ENCODE measurements around the gene RER1. TPM values are rescaled to one million over a fixed set of nuclear protein-coding genes. Genes with fewer than 3 reads are reported as not detected.

Gene RER1
- total RNA-seq, 1 donor from 2014 or later = 118 TPM

GRCh38 chr1:2392686-2393085 lies 1.0 kb downstream of the RER1 start:
- TF ChIP-seq, protein P1, sequence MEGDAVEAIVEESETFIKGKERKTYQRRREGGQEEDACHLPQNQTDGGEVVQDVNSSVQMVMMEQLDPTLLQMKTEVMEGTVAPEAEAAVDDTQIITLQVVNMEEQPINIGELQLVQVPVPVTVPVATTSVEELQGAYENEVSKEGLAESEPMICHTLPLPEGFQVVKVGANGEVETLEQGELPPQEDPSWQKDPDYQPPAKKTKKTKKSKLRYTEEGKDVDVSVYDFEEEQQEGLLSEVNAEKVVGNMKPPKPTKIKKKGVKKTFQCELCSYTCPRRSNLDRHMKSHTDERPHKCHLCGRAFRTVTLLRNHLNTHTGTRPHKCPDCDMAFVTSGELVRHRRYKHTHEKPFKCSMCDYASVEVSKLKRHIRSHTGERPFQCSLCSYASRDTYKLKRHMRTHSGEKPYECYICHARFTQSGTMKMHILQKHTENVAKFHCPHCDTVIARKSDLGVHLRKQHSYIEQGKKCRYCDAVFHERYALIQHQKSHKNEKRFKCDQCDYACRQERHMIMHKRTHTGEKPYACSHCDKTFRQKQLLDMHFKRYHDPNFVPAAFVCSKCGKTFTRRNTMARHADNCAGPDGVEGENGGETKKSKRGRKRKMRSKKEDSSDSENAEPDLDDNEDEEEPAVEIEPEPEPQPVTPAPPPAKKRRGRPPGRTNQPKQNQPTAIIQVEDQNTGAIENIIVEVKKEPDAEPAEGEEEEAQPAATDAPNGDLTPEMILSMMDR (IDR thresholded peaks at IDR 0.05) = no peak
- Histone ChIP-seq H3K36me3 (peaks cover 28% of the 10 kb centered on the region), H3K9me3 (no peaks in the 10 kb centered on the region), H3K27ac (peak overlapping the region; percentile 82), H3K27me3 (no peaks in the 10 kb centered on the region), H3K4me3 (peak overlapping the region; percentile 96), H3K4me1 (peaks cover 23% of the 10 kb centered on the region)
- intact Hi-C loops (cut with DNase I) = no loop called here
- DNase-seq (no peak), ATAC-seq (no peak)

DNA sequence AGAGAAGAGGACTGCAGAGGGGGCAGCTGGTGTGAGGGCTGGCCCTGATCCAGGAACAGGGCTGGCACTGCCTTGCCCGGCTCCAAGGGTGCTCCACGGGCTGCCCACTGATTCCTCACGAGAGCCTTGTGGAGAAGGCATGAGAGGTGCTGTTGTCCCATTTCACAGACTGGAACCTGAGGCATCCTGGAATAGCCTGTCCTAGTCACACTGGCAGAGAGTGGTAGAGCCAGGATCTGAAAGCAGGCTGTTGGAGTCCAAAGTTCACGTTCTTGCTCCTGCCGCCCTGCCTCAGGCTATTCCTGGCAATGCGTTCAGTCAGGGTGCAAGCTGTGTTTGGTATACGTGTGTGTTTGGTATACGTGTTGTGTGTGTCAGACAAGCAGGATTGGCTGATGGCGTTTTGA lies 1.8 kb downstream of the RER1 start:
- Histone ChIP-seq H3K4me1 (peaks cover 23% of the 10 kb centered on the region), H3K27me3 (no peaks in the 10 kb centered on the region), H3K36me3 (peaks cover 36% of the 10 kb centered on the region), H3K4me3 (no peak overlapping the region), H3K27ac (no peak overlapping the region), H3K9me3 (no peaks in the 10 kb centered on the region)
- intact Hi-C loops (cut with DNase I) = no loop called here
- ATAC-seq (no peak), DNase-seq (no peak)
- TF ChIP-seq, protein P1 (IDR thresholded peaks at IDR 0.05) = no peak

DNA sequence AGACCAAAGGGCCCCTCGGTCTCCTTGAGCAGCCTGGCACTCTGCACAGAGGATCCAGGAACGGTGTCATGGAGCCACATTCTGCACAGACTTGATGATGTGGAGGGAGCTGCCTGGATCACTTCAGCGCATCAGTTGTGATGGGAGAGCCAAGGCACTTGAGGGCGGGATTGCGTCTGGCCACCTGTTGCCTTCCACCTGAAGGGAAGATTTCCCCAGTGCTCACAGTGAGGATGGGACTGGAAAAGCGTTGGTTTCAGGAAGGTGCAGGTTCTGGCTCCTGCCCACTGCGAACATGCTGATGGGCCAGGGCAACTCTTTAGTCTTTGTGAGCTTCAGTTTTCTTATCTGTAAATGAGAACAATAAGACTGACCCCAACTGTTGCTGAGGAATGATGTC lies 2.6 kb downstream of the RER1 start:
- Histone ChIP-seq H3K27me3 (no peaks in the 10 kb centered on the region), H3K36me3 (peaks cover 43% of the 10 kb centered on the region), H3K9me3 (no peaks in the 10 kb centered on the region), H3K27ac (no peak overlapping the region), H3K4me3 (no peak overlapping the region), H3K4me1 (peaks cover 23% of the 10 kb centered on the region)
- TF ChIP-seq, protein P1 (IDR thresholded peaks at IDR 0.05) = no peak
- intact Hi-C loops (cut with DNase I) = no loop called here
- ATAC-seq (no peak), DNase-seq (no peak)

- Histone ChIP-seq H3K9me3 (no peaks in the 10 kb centered on the region), H3K27ac (no peak overlapping the region), H3K4me3 (no peak overlapping the region), H3K36me3 (peaks cover 49% of the 10 kb centered on the region), H3K4me1 (peaks cover 23% of the 10 kb centered on the region), H3K27me3 (no peaks in the 10 kb centered on the region)
- DNase-seq (no peak), ATAC-seq (no peak)
- TF ChIP-seq, protein P1 (IDR thresholded peaks at IDR 0.05) = no peak
- intact Hi-C loops (cut with DNase I) = no loop called here
Observed at GRCh38 chr1:2394761-2395160, 3.1 kb downstream of the RER1 start.

DNA sequence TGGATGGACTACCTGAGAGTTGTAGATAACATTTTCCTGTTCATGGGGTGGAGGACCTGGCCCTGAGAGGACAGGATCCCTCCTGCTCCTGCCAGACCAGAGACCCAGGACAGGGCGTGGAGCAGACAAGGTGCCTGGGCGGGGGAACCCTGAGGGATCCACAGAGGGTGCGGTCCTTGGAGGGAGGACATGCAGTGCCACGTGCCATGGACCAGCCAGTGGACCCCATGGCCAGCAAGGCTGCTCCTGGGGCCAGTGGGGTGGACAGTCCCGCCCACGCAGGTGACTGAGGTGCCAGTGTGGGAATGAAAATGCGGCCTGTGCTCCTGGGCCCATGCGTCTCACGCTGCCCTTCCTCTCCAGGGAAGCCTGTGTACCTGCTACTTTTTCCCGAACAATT lies 3.6 kb downstream of the RER1 start:
- H3K36me3 ChIP-seq = peaks cover 53% of the 10 kb centered on the region
- no peaks in the 10 kb centered on the region for H3K27me3 ChIP-seq
- H3K27ac ChIP-seq = no peak overlapping the region
- DNase-seq (no peak), ATAC-seq (no peak)
- peaks cover 20% of the 10 kb centered on the region for H3K4me1 ChIP-seq
- no peaks in the 10 kb centered on the region for H3K9me3 ChIP-seq
- intact Hi-C loops (cut with DNase I) = no loop called here
- no peak overlapping the region for H3K4me3 ChIP-seq
- TF ChIP-seq, protein P1 (IDR thresholded peaks at IDR 0.05) = no peak

DNA sequence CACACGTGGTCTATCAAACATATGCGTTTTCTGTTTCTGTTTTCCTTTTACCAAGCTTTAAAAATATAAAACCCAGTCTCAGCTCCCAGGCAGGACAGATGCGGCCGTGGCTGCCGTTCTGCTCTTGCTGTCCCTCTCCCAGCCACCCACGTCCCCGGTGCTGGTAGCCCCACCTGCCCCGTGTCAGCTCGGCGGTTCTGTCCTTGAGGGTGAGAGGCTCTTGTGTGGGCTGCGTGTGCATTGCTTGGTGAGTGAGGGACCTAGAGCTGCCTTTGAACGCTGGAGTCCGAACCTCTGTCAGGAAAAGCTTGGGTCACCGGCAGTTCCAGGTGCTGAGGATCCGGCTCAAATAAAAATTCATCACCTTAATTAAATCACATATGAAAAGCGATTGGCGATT lies 4.4 kb downstream of the RER1 start:
- Histone ChIP-seq H3K9me3 (no peaks in the 10 kb centered on the region), H3K27me3 (no peaks in the 10 kb centered on the region), H3K36me3 (peaks cover 60% of the 10 kb centered on the region), H3K4me3 (no peak overlapping the region), H3K27ac (no peak overlapping the region), H3K4me1 (peaks cover 13% of the 10 kb centered on the region)
- intact Hi-C loops (cut with DNase I) = no loop called here
- DNase-seq (no peak), ATAC-seq (no peak)
- TF ChIP-seq, protein P1 (IDR thresholded peaks at IDR 0.05) = no peak

All from upper lobe of right lung (tissue), 1 donor.